ENCODE data around the gene TCTN1.

- TF ChIP-seq CTCF (IDR thresholded peaks at IDR 0.05; ENCODE audit: extremely low read depth in 1 of 2, insufficient read depth in 1 of 2, low read depth in 1 of 2, low read length in 2 of 2) (no peak), POLR2A (IDR thresholded peaks at IDR 0.05; ENCODE audit: low read depth, low read length) (no peak), POLR2AphosphoS5 (IDR thresholded peaks at IDR 0.05; ENCODE audit: insufficient read depth, low read depth, low read length) (no peak), EZH2 (IDR thresholded peaks at IDR 0.05; ENCODE audit: borderline replicate concordance, low read depth, low read length, severe bottlenecking) (no peak), MYC (IDR thresholded peaks at IDR 0.05; ENCODE audit: low read depth, low read length) (no peak), MAX (IDR thresholded peaks at IDR 0.05; ENCODE audit: insufficient read depth, insufficient read length) (no peak), JUN (IDR thresholded peaks at IDR 0.05; ENCODE audit: borderline replicate concordance, insufficient read depth, insufficient read length, low read depth) (no peak), FOS (IDR thresholded peaks at IDR 0.05; ENCODE audit: borderline replicate concordance, insufficient read depth, low read length) (no peak)
Observed at GRCh38 chr12:110597885-110598284, 16.0 kb upstream of the TCTN1 start.
